HG03095 (cell line): ENCODE measurements around the gene CHCHD6.

ENCODE experiments used
- ATAC-seq: cut with Tn5 transposase; IDR thresholded peaks from one replicate; pipeline ENCODE4 v1.9.1; 2021; ENCODE audit warnings: moderate library complexity; ENCODE audit not compliant: unreplicated experiment

CHCHD6 gene

DNA sequence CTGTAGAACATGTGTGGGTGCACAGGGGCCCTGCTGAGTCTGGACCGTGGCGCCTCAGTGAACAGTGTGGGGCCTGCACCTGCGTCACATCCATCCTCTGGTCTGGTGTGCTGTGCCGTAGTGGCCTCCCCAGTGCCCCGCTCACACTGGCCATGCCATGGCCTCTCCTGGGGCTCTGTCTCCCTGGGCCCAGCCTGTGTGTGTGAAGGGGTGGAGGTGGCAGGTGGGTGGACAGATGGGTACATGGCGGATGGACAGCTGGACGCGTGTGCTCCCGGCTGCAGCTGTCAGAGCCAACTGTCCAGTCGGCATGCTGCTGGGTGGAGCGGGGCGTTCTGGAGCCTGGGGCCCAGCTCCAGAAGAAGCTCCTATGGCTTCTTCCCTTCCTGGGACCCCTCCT is 296.7 kb downstream of the CHCHD6 start:
- ATAC-seq: no peak

DNA sequence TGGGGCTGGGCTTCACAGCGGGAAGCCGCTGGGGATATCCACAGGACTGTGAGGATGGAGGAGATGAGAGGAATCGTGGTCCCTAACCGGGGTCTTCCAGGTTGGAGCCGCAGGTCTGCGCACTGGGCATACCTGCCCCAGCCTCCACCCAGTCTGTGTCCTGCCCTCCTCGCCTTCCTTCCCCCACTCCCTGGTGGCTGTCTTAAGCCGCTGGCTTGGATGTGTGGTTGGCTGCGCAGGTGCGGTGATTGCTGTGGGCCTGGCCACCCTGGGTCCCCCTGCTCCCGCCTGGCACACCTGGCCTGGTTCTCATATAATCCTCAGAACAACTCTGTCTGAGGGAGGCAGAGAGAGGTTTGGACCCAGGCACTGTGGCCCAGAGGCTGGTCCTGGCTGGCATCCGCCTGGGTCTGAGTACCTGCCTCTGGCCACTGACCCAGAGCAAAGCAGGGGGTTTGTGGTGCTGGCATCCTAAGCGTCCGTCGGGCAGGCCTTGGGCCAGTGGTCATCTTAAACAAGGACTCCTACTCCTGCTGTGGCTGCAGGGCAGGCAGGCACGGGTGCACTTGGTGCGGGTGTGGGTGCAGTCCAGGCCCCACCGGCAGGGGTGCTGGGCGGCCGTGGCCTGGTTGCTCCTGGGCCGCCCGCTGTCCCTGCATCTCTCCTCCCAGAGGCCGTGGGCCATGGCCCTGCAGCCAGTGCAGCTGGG is 297.6 kb downstream of the CHCHD6 start:
- no peak for ATAC-seq

DNA sequence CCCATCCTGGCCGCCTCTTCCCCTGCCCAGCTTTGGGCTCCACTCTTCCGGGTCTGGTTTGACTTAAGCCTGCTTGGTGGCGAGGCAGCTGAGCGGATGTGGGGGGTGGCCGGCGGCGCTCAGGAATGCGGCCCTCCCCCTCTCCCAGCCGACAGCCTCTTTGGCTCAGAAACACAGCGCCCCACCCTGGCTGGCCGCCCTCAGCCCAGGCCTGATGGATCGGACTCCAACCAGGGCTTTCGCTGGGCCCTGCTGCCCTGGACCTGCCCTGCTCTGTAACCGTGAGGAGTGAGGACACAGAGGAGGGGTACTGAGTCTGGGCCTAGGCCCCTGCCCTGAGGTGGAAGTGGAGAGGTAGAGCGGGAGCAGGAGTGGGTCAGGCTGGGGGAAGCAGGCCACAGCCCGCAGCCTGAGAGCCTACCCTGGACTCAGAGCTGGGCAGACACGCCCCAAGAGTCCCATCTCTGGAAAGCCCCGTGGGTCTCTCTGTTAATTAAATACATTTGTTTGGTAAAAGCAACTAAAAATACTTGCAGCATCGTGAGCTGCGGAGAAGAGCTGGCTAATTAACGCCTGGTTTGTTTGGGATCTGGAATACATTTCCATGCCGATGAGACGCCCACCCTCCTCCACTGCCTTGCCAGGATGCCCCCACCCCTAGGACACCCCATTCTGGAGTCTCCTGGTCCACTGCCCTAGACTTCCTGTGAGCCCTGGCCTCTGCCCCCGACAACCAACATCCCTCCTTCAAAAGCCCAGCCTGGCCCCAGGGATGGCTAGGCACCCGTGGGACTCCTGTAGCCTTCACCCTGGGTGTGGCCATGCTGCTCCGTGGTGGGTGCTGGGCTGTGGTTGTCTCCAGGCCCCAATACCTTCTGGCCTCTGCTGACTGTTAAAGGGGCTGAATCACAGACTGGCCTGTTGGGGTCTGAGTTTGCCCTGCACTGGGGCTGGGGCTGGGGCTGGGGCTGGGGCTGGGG is 298.4 kb downstream of the CHCHD6 start:
- ATAC-seq: no peak

DNA sequence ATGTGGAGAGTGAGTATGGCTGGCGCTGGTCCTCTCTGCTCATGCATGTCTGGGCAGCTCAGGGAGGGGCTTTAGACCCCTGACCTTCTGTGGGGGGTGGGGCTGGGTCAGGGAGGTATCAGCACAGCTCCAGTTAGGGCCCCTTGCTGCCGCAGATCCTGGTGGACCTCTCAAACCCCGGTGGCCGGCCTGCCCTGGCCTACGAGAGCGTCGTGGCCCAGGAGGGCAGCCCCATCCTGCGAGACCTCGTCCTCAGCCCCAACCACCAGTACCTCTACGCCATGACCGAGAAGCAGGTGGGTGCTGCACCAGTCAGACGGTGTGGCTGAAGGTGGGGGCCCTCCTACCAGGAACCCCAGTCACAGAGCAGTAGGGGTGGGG is 299.1 kb downstream of the CHCHD6 start:
- no peak for ATAC-seq

DNA sequence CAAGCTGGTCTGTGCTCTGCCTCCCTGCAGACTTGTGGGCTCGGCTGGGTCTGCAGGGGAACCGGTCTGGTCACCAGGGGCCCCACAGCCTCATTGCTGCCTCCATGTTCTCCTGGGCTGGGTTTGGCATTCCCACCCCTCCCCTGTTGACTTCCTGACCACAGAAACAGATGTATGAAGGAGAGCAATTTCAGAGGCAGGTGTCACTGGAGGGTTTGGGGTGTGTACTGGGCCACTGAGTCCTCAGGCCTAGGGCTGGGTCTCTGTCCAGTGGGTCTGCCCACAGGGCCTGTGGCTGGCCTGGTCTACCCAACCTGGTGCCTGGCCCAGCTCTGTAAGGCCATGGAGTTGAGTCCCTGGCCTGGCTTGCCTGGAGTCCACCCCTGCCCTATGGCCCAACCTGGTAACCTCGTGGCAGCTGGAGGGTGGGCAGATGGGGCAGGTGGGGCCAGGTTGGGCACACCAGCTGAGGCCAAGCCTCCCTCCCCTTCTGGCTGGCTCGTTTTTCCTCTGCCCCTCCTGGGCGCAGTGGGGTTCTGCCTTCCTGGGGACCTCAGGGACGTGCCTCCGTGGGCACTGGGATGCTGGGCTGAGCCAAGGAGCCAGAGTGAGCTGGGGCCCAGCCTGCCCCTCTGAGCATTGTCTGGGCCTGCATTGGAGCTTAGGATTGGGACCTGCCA is 299.7 kb downstream of the CHCHD6 start:
- ATAC-seq: no peak

DNA sequence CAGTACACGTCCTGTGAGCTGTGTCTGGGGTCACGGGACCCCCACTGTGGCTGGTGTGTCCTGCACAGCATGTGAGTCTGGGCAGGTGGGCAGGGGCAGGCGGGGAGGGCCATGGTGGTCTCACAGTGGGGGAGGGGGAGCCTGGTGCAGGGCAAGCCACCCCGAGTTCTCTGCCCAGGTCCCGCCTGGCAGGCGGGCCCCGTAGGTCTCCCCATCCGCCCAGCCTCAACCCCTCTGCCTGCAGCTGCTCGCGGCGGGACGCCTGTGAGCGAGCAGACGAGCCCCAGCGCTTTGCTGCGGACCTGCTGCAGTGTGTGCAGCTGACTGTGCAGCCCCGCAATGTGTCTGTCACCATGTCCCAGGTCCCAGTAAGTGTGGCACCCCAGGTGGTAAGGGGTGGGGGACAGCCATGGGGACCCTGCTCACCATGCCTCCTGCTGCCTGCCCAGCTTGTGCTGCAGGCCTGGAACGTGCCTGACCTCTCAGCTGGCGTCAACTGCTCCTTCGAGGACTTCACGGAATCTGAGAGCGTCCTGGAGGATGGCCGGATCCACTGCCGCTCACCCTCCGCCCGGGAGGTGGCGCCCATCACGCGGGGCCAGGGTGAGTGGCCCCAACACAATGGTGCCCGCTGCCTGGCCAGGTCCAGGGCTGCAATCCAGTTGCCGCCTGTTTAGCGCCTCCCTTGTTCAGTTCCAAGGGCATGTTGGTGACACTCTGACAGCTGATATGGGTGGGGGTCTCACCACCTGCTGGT is 300.8 kb downstream of the CHCHD6 start:
- no peak for ATAC-seq

DNA sequence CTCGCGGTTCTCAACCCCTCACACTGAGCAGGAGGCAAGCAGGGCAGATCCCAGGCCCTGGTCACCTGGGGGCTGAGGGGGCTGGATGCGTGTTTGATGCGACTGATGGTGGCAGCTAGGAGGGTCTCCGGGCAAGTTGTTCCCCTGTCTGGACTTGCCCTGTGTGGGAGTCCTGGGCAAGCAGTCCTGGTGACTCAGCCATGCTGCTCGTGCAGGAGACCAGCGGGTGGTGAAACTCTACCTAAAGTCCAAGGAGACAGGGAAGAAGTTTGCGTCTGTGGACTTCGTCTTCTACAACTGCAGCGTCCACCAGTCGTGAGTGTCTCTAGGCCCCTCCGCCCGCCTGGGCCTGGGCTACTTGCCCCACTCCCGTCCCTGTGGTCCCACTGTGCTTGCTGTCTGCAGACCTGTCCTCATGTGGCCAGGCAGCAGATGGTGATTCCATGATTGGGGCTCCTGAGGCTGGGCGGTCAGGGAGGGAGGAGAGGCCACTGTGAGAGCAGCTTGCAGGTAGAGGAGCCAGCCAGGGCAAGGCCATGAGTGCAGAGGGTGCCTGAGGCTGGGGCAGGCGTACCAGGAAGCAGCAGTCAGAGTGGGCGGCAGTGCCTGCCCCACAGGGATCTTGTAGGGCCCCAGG is 301.9 kb downstream of the CHCHD6 start:
- ATAC-seq: no peak

DNA sequence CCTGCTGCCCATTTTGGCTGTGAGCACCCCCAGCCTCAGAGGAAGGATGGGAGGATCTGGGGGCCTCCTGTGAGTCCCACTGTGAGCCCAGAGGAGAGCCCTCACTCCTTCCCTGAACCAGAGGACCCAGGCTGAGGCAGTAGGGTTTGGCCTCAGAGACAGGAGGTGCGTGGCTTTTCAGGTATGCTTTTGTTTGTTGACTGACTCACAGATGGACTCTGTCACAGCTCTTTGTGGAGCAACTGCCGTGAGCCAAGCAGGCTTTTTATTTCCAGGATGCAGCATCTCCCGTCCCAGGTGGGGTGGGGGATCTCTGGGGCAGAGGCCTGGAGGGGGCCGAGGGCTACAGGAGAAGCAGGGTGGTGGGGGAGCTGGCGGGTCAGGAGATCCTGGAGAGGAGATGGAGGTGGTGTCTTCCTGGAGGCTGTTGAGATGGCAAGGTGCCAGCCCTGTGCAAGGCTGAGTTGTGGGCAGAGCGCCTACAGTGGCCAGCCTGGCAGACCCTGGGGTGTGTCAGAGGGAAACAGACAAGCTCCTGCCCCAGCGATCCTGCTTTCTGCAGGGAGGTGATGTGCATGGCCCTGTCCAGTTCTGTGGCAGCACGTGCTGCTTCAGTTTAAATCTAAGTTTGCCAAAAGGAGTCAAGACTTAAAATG is 302.9 kb downstream of the CHCHD6 start:
- ATAC-seq: no peak

DNA sequence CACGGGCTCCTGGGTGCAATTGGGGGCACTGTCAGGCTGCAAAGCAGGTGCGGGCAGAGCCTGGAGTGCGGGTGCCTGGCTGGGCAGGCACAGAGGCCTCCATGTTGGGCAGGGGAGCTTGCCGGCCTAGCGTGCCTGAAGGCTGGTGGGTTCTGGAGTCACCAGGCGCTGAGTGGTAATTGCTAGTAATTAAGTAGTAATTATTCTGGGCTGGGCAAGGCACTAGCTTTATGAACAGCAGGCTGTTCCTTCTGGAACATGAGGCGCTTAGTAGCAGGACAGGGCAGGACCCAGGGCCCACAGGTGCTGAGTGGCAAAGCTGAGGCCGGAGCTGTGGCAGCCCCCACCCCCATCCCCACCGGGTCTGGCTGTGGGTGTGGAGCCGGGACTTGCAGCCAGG is 304.2 kb downstream of the CHCHD6 start:
- ATAC-seq: no peak

DNA sequence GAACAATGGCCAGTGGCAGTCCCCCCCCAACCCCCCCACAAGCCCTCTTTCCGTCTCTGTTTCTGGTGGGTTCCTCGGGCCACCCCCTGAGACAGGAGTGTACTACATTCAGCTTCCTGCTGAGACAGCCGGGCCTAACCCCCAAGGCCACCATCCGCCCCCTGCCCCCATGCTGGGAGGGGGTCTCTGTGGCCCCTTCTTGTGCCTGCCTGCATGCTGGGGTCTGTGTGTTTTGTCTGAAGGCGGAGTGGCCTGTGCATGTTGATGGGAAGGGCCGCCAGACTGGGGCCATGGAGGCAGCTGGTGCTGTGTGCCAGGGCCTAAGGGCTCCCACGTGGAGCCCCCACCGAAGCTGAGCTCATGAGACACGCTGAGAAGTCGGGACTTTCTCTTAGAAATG is 305.5 kb downstream of the CHCHD6 start:
- no peak for ATAC-seq
